ENCODE data around the gene FXYD2.

Gene FXYD2

DNA sequence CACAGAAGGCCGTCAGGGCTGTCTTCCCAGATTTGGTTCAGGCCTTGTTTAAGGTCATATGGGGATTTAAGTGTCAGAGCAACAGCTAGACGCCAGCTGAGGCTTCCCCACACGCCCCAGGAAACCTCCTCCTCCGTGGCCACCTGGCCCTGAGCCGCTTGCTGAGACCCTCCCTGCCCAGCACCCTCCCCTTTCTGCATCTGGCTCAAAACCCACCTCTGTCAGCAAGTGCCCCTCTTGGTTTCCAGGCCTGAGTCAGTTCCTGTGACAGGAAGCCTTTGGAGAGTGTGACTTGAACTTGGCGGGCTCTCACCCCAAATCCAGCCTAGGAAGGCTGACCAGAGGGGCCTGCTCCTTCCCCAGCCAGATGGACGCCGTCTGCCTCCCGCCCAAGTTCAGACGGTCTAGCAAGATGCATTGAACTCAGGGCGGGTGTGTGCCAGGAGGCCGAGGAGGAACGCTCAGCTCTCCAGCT is 561 bp downstream of the FXYD2 start:
- H3K36me3 ChIP-seq, result no peaks in the 10 kb centered on the region
- no peak overlapping the region for H3K27ac ChIP-seq
- H3K27me3 ChIP-seq, result peaks cover 7% of the 10 kb centered on the region
- peaks cover 22 to 24% of the 10 kb centered on the region in 2 experiments for H3K4me1 ChIP-seq (ENCODE audit: control insufficient read depth in 1 of 2, insufficient read depth in 1 of 2, low read depth in 1 of 2, low read length in 1 of 2)
- no peak for TF ChIP-seq CTCF (IDR thresholded peaks at IDR 0.05)
- H3K4me3 ChIP-seq (ENCODE audit: low read depth in 1 of 2, low read length in 1 of 2), result no peak overlapping the region
- no peaks in the 10 kb centered on the region for H3K9me3 ChIP-seq

GRCh38 chr11:117823294-117823945 is 1.1 kb downstream of the FXYD2 start:
- Histone ChIP-seq H3K27me3 (peaks cover 7% of the 10 kb centered on the region), H3K4me3 (ENCODE audit: low read depth in 1 of 2, low read length in 1 of 2) (no peak overlapping the region), H3K4me1 (ENCODE audit: control insufficient read depth in 1 of 2, insufficient read depth in 1 of 2, low read depth in 1 of 2, low read length in 1 of 2) (peaks cover 22 to 24% of the 10 kb centered on the region in 2 experiments), H3K9me3 (no peaks in the 10 kb centered on the region), H3K27ac (no peak overlapping the region), H3K36me3 (no peaks in the 10 kb centered on the region)
- no peak for TF ChIP-seq CTCF (IDR thresholded peaks at IDR 0.05)

- no peak for TF ChIP-seq CTCF (IDR thresholded peaks at IDR 0.05)
These were observed 2.2 kb downstream of the FXYD2 start for GRCh38 chr11:117822074-117823033.

GRCh38 chr11:117821431-117821830 is 3.1 kb downstream of the FXYD2 start:
- H3K27me3 ChIP-seq, result peaks cover 7% of the 10 kb centered on the region
- peaks cover 34% of the 10 kb centered on the region in 2 experiments for H3K4me1 ChIP-seq (ENCODE audit: control insufficient read depth in 1 of 2, insufficient read depth in 1 of 2, low read depth in 1 of 2, low read length in 1 of 2)
- no peak overlapping the region for H3K27ac ChIP-seq
- H3K9me3 ChIP-seq, result no peaks in the 10 kb centered on the region
- no peaks in the 10 kb centered on the region for H3K36me3 ChIP-seq
- no peak for TF ChIP-seq CTCF (IDR thresholded peaks at IDR 0.05)
- H3K4me3 ChIP-seq (ENCODE audit: low read depth in 1 of 2, low read length in 1 of 2), result no peak overlapping the region

More at GRCh38 chr11:117822074-117823033, 2.2 kb downstream of the FXYD2 start:
- H3K9me3 ChIP-seq, result no peaks in the 10 kb centered on the region
- H3K27ac ChIP-seq, result no peak overlapping the region
- H3K4me1 ChIP-seq (ENCODE audit: control insufficient read depth in 1 of 2, insufficient read depth in 1 of 2, low read depth in 1 of 2, low read length in 1 of 2), result peaks cover 24 to 28% of the 10 kb centered on the region in 2 experiments
- no peak overlapping the region for H3K4me3 ChIP-seq (ENCODE audit: low read depth in 1 of 2, low read length in 1 of 2)
- H3K36me3 ChIP-seq, result no peaks in the 10 kb centered on the region
- H3K27me3 ChIP-seq, result peaks cover 7% of the 10 kb centered on the region

DNA sequence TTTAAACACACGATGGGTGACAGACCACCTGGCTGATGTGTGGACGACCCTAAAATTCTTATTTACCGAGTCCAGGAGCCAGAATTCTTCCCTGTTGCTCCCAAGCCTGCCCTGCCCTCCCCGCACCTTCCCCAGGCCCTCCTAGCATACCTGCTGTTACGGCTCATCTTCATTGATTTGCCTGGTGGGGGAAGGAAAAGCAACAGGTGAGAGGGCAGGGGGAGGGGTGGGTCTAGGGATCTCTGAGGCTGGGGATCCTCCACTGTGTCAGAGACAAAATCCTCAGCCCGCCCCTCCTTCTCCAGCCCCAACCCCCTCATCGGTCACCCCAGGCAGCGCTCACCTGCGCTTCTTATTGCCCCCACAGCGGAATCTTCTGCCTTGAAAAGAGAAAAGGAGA is 4.0 kb downstream of the FXYD2 start:
- H3K9me3 ChIP-seq, result no peaks in the 10 kb centered on the region
- TF ChIP-seq CTCF (IDR thresholded peaks at IDR 0.05), result no peak
- H3K27ac ChIP-seq, result no peak overlapping the region
- H3K4me3 ChIP-seq (ENCODE audit: low read depth in 1 of 2, low read length in 1 of 2), result no peak overlapping the region
- no peaks in the 10 kb centered on the region for H3K36me3 ChIP-seq
- H3K4me1 ChIP-seq (ENCODE audit: control insufficient read depth in 1 of 2, insufficient read depth in 1 of 2, low read depth in 1 of 2, low read length in 1 of 2), result peaks cover 38 to 43% of the 10 kb centered on the region in 2 experiments
- peaks cover 7% of the 10 kb centered on the region for H3K27me3 ChIP-seq

Measured in neutrophil (primary cell).